Osteoblast (primary cell): ENCODE data around the gene ULK4. TPM values are rescaled to one million over a fixed set of nuclear protein-coding genes. Genes with fewer than 3 reads are reported as not detected.

Source experiments
- DNase-seq: peaks from one replicate; pipeline ENCODE4 v3.0.0; 2011; ENCODE audit warnings: low spot score, mixed read lengths; ENCODE audit not compliant: insufficient read length; ENCODE audit errors: missing footprints
- H2AFZ ChIP-seq: 2 replicates; pipeline ENCODE4 v1.6.0; 2011; ENCODE audit warnings: mild to moderate bottlenecking, low read length
- H3K27ac ChIP-seq: 2 replicates; pipeline ENCODE4 v1.5.1; 2011; ENCODE audit warnings: mild to moderate bottlenecking, low read depth, low read length, moderate library complexity
- H3K27me3 ChIP-seq: 2 replicates; pipeline ENCODE4 v1.6.0; 2012; ENCODE audit warnings: mild to moderate bottlenecking, control low read depth, inconsistent platforms, low read length, moderate library complexity; ENCODE audit not compliant: insufficient read depth
- H3K36me3 ChIP-seq: 2 replicates; pipeline ENCODE4 v1.5.1; 2011; ENCODE audit warnings: mild to moderate bottlenecking, low read length, control low read depth, moderate library complexity; ENCODE audit not compliant: insufficient read depth
- H3K4me1 ChIP-seq: 2 replicates; pipeline ENCODE4 v1.5.1; 2011; ENCODE audit warnings: mild to moderate bottlenecking, low read length, control low read depth, moderate library complexity; ENCODE audit not compliant: insufficient read depth
- H3K4me2 ChIP-seq: 2 replicates; pipeline ENCODE4 v1.6.0; 2011; ENCODE audit warnings: mild to moderate bottlenecking, low read length; ENCODE audit not compliant: insufficient read depth
- H3K4me3 ChIP-seq: fragments of 200-600 bp; sonication (generic); 3 replicates; pipeline ENCODE4 v1.5.1; 2012; ENCODE audit warnings: mild to moderate bottlenecking, low read length, inconsistent platforms; ENCODE audit not compliant: insufficient read depth
- H3K79me2 ChIP-seq: 2 replicates; pipeline ENCODE4 v1.6.0; 2012; ENCODE audit warnings: mild to moderate bottlenecking, low read length, control low read depth, inconsistent platforms; ENCODE audit not compliant: insufficient read depth
- H3K9me3 ChIP-seq: 2 replicates; pipeline ENCODE4 v1.5.1; 2011; ENCODE audit warnings: low read depth, low read length, control low read depth
- H4K20me1 ChIP-seq: 2 replicates; pipeline ENCODE4 v1.6.0; 2012; ENCODE audit warnings: mild to moderate bottlenecking, low read length, control low read depth; ENCODE audit not compliant: insufficient read depth
- total RNA-seq: library from RNA; depleted of rRNA; stranded (reverse); fragments of >200 nt; gene quantifications from 2 replicates; pipeline ENCODE4 v1.2.3, GENCODE V29; 2012
- TF ChIP-seq, protein P1 (sequence below): IDR thresholded peaks from 2 replicates; pipeline ENCODE4 v1.5.1; 2011; ENCODE audit warnings: mild to moderate bottlenecking, low read depth, low read length, moderate library complexity; ENCODE audit errors: extremely low read depth

The ULK4 gene
- total RNA-seq, 1 donor, result 20.6 TPM

DNA sequence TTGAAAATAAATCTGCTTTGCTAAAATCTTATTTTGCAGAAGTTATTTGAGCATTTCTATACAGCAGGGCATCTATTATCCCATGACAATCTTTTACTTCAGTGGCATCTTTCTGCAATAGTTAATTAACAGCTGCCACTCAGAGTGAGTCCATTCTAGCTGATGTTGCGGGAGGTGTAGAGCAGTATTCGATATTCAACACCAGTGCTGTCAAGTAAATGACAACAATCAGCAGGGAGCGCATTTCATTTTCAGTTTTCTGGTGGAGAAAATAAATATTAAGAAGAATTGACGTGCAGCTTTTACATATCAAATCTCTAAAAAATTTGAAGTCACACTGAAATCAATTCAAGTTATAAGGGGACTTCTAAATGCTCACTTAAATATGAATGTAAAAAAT lies 476.4 kb downstream of the ULK4 start:
- no peak overlapping the region for H3K27ac ChIP-seq
- no peak for DNase-seq
- H3K4me2 ChIP-seq, result no peak overlapping the region
- no peaks in the 10 kb centered on the region for H3K79me2 ChIP-seq
- H3K27me3 ChIP-seq, result no peaks in the 10 kb centered on the region
- no peaks in the 10 kb centered on the region for H3K36me3 ChIP-seq
- H4K20me1 ChIP-seq, result no peaks in the 10 kb centered on the region
- no peaks in the 10 kb centered on the region for H3K9me3 ChIP-seq
- H3K4me1 ChIP-seq, result no peaks in the 10 kb centered on the region
- no peak overlapping the region for H3K4me3 ChIP-seq
- TF ChIP-seq, protein P1, sequence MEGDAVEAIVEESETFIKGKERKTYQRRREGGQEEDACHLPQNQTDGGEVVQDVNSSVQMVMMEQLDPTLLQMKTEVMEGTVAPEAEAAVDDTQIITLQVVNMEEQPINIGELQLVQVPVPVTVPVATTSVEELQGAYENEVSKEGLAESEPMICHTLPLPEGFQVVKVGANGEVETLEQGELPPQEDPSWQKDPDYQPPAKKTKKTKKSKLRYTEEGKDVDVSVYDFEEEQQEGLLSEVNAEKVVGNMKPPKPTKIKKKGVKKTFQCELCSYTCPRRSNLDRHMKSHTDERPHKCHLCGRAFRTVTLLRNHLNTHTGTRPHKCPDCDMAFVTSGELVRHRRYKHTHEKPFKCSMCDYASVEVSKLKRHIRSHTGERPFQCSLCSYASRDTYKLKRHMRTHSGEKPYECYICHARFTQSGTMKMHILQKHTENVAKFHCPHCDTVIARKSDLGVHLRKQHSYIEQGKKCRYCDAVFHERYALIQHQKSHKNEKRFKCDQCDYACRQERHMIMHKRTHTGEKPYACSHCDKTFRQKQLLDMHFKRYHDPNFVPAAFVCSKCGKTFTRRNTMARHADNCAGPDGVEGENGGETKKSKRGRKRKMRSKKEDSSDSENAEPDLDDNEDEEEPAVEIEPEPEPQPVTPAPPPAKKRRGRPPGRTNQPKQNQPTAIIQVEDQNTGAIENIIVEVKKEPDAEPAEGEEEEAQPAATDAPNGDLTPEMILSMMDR, result no peak
- no peak overlapping the region for H2AFZ ChIP-seq

DNA sequence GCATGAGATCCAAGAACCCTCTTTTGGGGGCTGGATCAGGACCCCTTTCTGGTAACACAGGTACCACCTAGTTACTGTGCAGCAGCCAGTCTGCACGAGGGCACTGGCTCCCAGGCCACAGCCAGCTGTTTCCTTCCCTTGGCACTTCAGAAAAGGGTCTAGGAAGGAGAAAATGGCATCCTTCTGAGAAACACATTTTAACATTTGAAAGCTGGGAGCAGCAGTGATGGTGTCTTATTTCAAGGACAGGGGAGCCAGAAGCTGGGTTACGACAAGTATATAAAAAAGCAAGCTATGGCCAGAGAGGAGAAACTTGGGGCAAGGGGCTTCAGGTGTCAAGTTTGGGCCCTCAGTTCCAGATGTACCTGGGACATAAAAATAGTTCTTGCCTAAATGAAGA lies 479.8 kb downstream of the ULK4 start:
- Histone ChIP-seq H4K20me1 (no peaks in the 10 kb centered on the region), H3K4me2 (no peak overlapping the region), H3K4me3 (no peak overlapping the region), H3K36me3 (no peaks in the 10 kb centered on the region), H3K9me3 (no peaks in the 10 kb centered on the region), H3K79me2 (no peaks in the 10 kb centered on the region), H2AFZ (no peak overlapping the region), H3K27me3 (no peaks in the 10 kb centered on the region), H3K4me1 (no peaks in the 10 kb centered on the region), H3K27ac (no peak overlapping the region)
- no peak for DNase-seq
- TF ChIP-seq, protein P1, result no peak

DNA sequence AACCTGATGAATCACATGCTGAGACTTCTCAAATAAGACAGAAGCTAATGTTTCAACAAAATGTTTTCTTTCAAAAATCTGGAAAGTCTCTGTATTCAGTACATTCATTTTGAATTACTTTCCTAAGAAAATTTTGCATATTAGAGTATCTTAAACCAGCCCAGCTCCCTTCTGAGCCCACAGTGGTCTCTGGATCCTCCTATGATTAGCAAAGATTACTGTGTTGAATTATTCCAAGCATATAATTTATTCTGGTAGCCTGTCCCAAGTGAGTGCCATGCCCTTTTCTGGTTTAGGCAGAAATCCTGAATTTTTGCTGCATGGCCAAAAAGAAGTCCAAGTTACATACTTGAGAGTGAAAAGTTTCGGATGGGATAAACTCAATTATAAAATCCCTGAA lies 483.6 kb downstream of the ULK4 start:
- TF ChIP-seq, protein P1, result no peak
- DNase-seq, result no peak
- H3K4me2 ChIP-seq, result no peak overlapping the region
- H3K27me3 ChIP-seq, result no peaks in the 10 kb centered on the region
- H3K27ac ChIP-seq, result no peak overlapping the region
- no peak overlapping the region for H2AFZ ChIP-seq
- H4K20me1 ChIP-seq, result no peaks in the 10 kb centered on the region
- no peaks in the 10 kb centered on the region for H3K79me2 ChIP-seq
- H3K4me1 ChIP-seq, result no peaks in the 10 kb centered on the region
- no peak overlapping the region for H3K4me3 ChIP-seq
- H3K9me3 ChIP-seq, result no peaks in the 10 kb centered on the region
- H3K36me3 ChIP-seq, result no peaks in the 10 kb centered on the region

DNA sequence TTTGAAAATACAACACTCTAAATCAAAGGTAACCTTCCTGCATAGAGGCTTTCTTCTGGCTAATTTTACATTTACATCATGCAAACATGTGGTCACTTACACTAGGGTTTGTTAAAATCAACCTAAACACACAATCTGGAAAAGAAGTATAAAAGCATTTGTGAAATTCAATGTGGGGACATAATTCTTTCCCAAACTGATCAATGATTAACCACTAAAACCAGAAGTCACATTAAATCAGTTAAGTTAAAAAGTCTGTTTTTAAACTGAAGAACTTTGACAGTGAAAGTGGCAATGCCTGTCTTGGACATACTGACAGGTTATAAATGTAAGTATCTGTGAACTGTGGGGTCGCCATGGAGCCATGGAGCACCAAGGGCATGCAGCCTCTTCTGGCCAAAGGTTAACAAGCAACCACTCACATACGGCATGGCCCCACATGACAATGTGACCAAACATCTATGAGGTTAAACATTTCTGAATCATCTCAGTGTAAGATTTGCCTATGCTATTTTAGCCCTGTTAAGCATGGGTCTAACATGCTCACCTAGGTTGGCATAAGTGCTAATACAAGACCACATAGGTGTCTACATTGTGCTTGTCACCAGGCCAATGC lies 484.4 kb downstream of the ULK4 start:
- no peak for DNase-seq
- H3K36me3 ChIP-seq, result no peaks in the 10 kb centered on the region
- TF ChIP-seq, protein P1, result no peak
- no peaks in the 10 kb centered on the region for H3K9me3 ChIP-seq
- H3K27me3 ChIP-seq, result no peaks in the 10 kb centered on the region
- H4K20me1 ChIP-seq, result no peaks in the 10 kb centered on the region
- no peak overlapping the region for H3K4me2 ChIP-seq
- H3K4me1 ChIP-seq, result no peaks in the 10 kb centered on the region
- H2AFZ ChIP-seq, result no peak overlapping the region
- H3K27ac ChIP-seq, result no peak overlapping the region
- no peaks in the 10 kb centered on the region for H3K79me2 ChIP-seq
- no peak overlapping the region for H3K4me3 ChIP-seq
